OCI-LY1 (cell line): ENCODE measurements around the gene MAIP1.

Experiments
- H2AFZ ChIP-seq: fragments of 200-600 bp; sonication (generic), shearing (Covaris generic); 2 replicates; pipeline ENCODE4 v1.6.0; 2014; ENCODE audit warnings: antibody characterized with exemption, mild to moderate bottlenecking, low read length
- H3F3A ChIP-seq: fragments of 200-600 bp; sonication (generic), shearing (Covaris generic); 2 replicates; pipeline ENCODE4 v1.6.0; 2014; ENCODE audit warnings: mild to moderate bottlenecking, antibody characterized with exemption, low read length, moderate library complexity; ENCODE audit not compliant: insufficient read depth
- H3K27ac ChIP-seq: fragments of 200-600 bp; sonication (generic); 2 replicates; pipeline ENCODE4 v1.5.1; 2014; ENCODE audit warnings: low read length, mixed run types, mild to moderate bottlenecking, low read depth; ENCODE audit not compliant: poor library complexity, severe bottlenecking
- H3K27me3 ChIP-seq: fragments of 200-600 bp; sonication (generic); 2 replicates; pipeline ENCODE4 v1.6.0; 2014; ENCODE audit warnings: antibody characterized with exemption, mild to moderate bottlenecking, low read length, moderate library complexity; ENCODE audit not compliant: insufficient read depth
- H3K36me3 ChIP-seq: fragments of 200-600 bp; sonication (generic); 2 replicates; pipeline ENCODE4 v1.6.1; 2014; ENCODE audit warnings: mild to moderate bottlenecking, antibody characterized with exemption, low read length, moderate library complexity, mixed read lengths; ENCODE audit not compliant: insufficient read depth
- H3K4me1 ChIP-seq: fragments of 200-600 bp; sonication (generic); 2 replicates; pipeline ENCODE4 v1.5.1; 2014; ENCODE audit warnings: mild to moderate bottlenecking, low read length, moderate library complexity; ENCODE audit not compliant: insufficient read depth, severe bottlenecking
- H3K4me2 ChIP-seq: fragments of 200-600 bp; sonication (generic), shearing (Covaris generic); 2 replicates; pipeline ENCODE4 v1.6.1; 2014; ENCODE audit warnings: low read length
- H3K4me3 ChIP-seq: fragments of 200-600 bp; sonication (generic); 2 replicates; pipeline ENCODE4 v1.5.1; 2014; ENCODE audit warnings: low read length, low read depth, mild to moderate bottlenecking, mixed read lengths; ENCODE audit not compliant: poor library complexity, severe bottlenecking
- H3K79me2 ChIP-seq: fragments of 200-600 bp; shearing (Covaris generic); 2 replicates; pipeline ENCODE4 v1.6.1; 2016; ENCODE audit warnings: mixed run types, low read length, mixed read lengths; ENCODE audit not compliant: insufficient read depth
- H3K9ac ChIP-seq: fragments of 200-600 bp; sonication (generic), shearing (Covaris generic); 2 replicates; pipeline ENCODE4 v1.6.1; 2014; ENCODE audit warnings: mild to moderate bottlenecking, low read length, mixed read lengths
- H3K9me2 ChIP-seq: fragments of 200-600 bp; sonication (generic), shearing (Covaris generic); 2 replicates; pipeline ENCODE4 v1.6.1; 2014; ENCODE audit warnings: low read depth, mild to moderate bottlenecking, low read length, mixed read lengths
- H3K9me3 ChIP-seq: fragments of 200-600 bp; shearing (Covaris generic); 2 replicates; pipeline ENCODE4 v1.6.1; 2014; ENCODE audit warnings: low read length, mixed read lengths
- H4K20me1 ChIP-seq: fragments of 200-600 bp; sonication (generic), shearing (Covaris generic); 2 replicates; pipeline ENCODE4 v1.6.0; 2016; ENCODE audit warnings: mild to moderate bottlenecking, low read length; ENCODE audit not compliant: insufficient read depth
- EZH2 ChIP-seq: fragments of 200-600 bp; sonication (generic), shearing (Covaris generic); IDR thresholded peaks from 2 replicates; pipeline ENCODE4 v1.8.0; 2017; ENCODE audit warnings: borderline replicate concordance, mixed run types, mild to moderate bottlenecking, antibody characterized with exemption, low read length, moderate library complexity, mixed read lengths
- TF ChIP-seq, protein P1 (sequence below): fragments of 200-600 bp; sonication (generic), shearing (Covaris generic); IDR thresholded peaks from 2 replicates; pipeline ENCODE4 v1.5.1; 2017; ENCODE audit warnings: mild to moderate bottlenecking, antibody characterized with exemption, low read length, moderate library complexity, mixed read lengths

The MAIP1 gene

DNA sequence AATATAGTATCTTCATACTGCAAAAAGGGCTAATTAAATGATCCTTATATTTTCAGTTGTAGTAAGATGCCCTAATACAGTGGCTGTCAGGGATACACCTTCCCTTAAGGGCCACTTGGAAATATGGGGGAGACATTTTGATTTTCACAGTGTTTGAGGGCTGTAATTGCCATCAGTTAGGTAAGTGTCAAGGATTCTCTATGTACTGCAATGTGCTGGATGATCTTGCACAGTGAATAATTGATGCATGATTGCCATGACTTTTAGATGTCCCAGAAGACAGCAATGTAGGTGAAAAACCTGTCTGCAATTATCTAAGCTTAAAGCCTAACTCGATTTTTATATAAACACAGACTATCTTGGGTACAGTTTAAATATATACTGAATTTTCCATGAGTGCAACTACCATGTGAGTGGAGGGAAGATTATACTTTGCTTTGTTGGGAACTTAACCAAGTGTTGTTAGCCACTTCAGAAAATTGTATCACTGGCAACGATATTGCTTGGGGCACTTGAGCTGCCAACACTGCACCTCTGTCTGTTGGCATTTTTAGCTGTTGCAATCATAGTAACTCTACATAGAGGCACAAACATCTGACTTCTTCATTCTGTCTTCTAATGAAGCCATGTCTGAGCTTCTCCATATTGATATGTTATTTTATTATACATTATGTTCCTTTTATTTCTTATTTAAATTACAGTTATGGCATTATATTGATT lies 45.2 kb downstream of the MAIP1 start:
- Histone ChIP-seq H3K4me1 (no peaks in the 10 kb centered on the region), H3K36me3 (no peaks in the 10 kb centered on the region), H4K20me1 (no peaks in the 10 kb centered on the region), H3K4me3 (no peak overlapping the region), H3K4me2 (no peak overlapping the region), H2AFZ (no peak overlapping the region), H3K9ac (no peak overlapping the region), H3K9me2 (no peaks in the 10 kb centered on the region), H3K27ac (no peak overlapping the region), H3F3A (no peaks in the 10 kb centered on the region), H3K79me2 (no peaks in the 10 kb centered on the region), H3K9me3 (no peaks in the 10 kb centered on the region), H3K27me3 (no peaks in the 10 kb centered on the region)
- TF ChIP-seq, protein P1, sequence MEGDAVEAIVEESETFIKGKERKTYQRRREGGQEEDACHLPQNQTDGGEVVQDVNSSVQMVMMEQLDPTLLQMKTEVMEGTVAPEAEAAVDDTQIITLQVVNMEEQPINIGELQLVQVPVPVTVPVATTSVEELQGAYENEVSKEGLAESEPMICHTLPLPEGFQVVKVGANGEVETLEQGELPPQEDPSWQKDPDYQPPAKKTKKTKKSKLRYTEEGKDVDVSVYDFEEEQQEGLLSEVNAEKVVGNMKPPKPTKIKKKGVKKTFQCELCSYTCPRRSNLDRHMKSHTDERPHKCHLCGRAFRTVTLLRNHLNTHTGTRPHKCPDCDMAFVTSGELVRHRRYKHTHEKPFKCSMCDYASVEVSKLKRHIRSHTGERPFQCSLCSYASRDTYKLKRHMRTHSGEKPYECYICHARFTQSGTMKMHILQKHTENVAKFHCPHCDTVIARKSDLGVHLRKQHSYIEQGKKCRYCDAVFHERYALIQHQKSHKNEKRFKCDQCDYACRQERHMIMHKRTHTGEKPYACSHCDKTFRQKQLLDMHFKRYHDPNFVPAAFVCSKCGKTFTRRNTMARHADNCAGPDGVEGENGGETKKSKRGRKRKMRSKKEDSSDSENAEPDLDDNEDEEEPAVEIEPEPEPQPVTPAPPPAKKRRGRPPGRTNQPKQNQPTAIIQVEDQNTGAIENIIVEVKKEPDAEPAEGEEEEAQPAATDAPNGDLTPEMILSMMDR: no peak
- TF ChIP-seq EZH2: no peak

DNA sequence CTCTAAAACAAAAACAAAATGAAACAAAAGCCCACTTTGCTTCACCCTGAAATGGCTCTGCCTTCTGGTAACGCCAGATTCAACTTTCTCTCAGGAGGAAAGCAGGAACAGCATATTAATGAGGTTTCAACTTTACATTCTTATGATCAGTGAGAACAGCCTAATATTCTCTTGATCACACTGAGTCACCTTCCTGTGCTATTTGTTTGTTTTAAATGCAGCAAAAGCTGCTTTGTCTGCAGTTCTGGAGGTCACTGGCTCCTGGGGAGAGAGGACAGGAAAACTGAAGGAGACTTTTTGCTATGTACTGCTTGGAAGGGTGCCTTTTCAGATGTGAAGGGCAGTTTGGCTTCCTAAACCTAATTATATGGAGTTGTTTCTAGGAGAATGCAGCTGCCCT lies 48.1 kb downstream of the MAIP1 start:
- no peak overlapping the region for H3K4me2 ChIP-seq
- no peak overlapping the region for H3K9ac ChIP-seq
- TF ChIP-seq, protein P1: no peak
- TF ChIP-seq EZH2: no peak
- H3K4me3 ChIP-seq: no peak overlapping the region
- no peak overlapping the region for H2AFZ ChIP-seq
- no peak overlapping the region for H3K27ac ChIP-seq
- H3F3A ChIP-seq: no peaks in the 10 kb centered on the region
- no peaks in the 10 kb centered on the region for H3K9me3 ChIP-seq
- H4K20me1 ChIP-seq: no peaks in the 10 kb centered on the region
- no peaks in the 10 kb centered on the region for H3K9me2 ChIP-seq
- H3K36me3 ChIP-seq: no peaks in the 10 kb centered on the region
- no peaks in the 10 kb centered on the region for H3K27me3 ChIP-seq
- no peaks in the 10 kb centered on the region for H3K4me1 ChIP-seq
- no peaks in the 10 kb centered on the region for H3K79me2 ChIP-seq

DNA sequence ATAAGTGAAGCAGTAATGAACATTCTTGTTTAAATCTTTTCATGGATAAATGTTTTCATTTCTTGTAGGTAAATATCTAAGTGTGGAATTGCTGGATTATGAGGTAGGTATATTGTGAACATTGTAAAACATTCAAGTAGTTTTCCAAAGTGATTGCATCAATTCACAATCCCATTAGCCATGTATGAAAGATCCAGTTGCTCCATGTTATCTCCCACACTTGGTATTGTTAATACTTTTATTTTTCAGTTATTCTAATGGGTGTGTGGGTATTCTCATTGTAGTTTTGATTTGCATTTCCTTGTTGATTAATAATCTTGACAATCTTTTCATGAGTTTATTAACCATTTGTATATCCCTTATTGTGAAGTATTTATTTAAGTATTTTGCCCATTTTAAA lies 50.3 kb downstream of the MAIP1 start:
- Histone ChIP-seq H3K9me2 (no peaks in the 10 kb centered on the region), H3K36me3 (no peaks in the 10 kb centered on the region), H3K9me3 (no peaks in the 10 kb centered on the region), H3K9ac (no peak overlapping the region), H3F3A (no peaks in the 10 kb centered on the region), H3K27ac (no peak overlapping the region), H3K4me1 (no peaks in the 10 kb centered on the region), H2AFZ (no peak overlapping the region), H3K27me3 (no peaks in the 10 kb centered on the region), H3K4me3 (no peak overlapping the region), H3K4me2 (no peak overlapping the region), H3K79me2 (no peaks in the 10 kb centered on the region), H4K20me1 (no peaks in the 10 kb centered on the region)
- TF ChIP-seq, protein P1: no peak
- no peak for TF ChIP-seq EZH2
